HG03159 (cell line): ENCODE results near the gene JARID2.

Source experiments
- ATAC-seq: cut with Tn5 transposase; IDR thresholded peaks from one replicate; pipeline ENCODE4 v1.9.1; 2021; ENCODE audit warnings: mild to moderate bottlenecking, moderate library complexity; ENCODE audit not compliant: unreplicated experiment

Gene JARID2

DNA sequence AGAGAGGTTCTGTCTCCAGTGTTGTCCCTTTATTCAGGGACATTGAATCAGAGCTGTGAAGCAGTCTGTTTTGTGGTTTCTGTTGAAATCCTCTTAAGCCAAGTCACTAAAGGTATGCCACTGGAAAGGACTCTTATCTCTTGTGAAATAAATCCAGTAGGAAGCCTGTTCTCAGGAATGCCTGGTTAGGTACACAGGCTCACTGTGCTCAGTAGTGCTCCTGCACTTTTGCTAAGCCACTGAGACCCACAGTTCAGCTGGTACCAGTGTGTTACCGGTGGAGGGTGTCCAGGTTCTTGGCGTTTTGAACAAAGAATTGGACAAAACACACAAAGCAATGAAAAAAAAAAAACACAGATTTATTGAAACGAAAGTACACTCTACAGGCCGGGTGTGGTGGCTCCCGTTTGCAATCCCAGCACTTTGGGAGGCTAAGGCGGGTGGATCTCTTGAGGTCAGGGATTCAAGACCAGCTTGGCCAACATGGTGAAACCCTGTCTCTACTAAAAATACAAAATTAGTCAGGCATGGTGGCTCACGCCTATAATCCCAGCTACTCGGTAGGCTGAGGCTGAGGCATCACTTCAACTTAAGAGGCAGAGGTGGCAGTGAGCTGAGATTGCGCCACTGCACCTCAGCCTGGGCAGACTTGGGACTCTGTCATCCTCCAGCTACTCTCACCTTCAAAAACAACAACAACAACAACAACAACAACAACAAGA lies 186.1 kb downstream of the JARID2 start:
- no peak for ATAC-seq

DNA sequence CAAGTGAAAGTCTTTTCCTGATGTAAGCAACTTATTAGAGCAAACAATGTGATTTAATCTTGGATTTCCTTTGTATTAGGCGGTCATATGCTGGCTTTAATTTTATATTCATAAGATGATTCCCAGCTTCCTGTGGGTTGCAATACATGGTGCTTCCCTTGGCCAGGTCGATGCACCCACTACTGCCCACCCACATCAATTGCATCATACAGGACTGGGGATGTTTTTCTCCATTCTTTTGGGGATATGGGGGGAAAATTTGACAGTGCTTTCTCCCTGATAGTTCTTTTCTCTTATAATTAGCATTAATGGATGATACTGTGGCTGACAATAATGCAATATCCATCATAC lies 187.6 kb downstream of the JARID2 start:
- ATAC-seq: no peak

DNA sequence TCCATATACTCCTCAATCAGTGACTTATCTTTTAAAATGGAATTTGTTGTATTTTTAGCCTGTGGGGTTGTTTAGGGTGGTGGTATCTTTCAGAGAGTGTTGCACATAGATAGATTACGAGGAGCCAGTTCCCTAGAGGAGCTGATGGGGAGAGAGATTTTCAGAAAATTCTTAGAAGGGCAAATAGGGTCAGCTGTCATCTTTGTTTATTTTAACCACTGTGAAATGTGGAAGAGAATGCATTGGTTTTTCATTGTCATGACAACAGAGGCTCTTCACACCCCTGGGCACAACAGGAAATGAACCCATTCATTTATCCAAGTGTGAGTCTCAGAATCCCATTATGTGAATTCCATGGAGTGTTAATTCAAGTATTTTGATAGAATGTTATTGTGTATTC lies 188.4 kb downstream of the JARID2 start:
- ATAC-seq: no peak

GRCh38 chr6:15434823-15435380 lies 189.0 kb downstream of the JARID2 start:
- no peak for ATAC-seq

DNA sequence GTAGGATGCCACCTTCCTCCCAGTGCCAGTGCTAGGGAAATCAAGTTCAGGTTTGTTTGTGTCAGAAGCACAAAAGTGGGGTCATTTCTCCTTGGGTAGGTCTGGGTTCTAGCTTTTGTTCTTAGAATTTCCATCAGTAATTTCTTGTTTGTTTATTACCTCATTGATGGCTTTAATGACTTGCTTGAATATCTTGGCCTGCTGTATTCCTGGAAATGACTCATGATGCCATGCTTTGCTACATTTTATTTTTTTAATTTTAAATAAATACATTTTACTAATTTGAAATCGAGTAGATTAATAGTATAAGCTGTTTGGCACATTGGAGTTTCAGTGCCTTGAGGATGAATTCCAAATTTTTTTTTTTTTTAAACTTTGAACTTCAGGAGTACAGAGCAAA lies 189.6 kb downstream of the JARID2 start:
- no peak for ATAC-seq

- no peak for ATAC-seq
Observed at GRCh38 chr6:15436451-15436850, 190.6 kb downstream of the JARID2 start.

GRCh38 chr6:15437090-15437635 lies 191.3 kb downstream of the JARID2 start:
- no peak for ATAC-seq

DNA sequence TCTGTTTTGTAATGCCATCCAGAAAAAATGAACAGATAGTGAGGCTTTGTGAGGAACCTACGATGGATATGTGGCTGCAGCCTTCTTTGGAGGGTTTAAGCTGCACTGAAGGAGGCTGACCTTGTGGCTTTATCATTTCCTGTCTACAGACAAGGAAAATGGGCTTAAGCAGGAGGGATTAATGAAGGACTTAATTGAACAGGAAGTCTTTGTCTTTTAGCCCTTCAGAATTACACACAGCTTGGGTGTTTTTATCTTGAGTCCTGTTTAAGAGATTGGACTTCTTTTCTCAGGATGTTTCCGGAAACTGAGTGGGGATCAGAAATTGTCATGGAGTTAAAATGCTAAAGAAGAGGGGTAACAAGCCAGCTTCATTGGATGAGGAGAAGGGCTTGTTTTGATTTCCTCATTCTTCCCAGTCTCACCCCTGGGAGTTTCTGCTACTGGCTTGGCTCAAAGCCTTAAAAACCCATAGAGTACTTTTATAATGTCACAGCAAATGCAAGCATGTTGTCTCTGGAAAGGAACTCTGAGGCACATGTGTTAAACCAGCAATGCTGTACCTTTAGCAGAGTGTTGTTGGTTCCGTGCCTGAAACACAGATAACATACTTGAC lies 193.6 kb downstream of the JARID2 start:
- ATAC-seq: no peak

DNA sequence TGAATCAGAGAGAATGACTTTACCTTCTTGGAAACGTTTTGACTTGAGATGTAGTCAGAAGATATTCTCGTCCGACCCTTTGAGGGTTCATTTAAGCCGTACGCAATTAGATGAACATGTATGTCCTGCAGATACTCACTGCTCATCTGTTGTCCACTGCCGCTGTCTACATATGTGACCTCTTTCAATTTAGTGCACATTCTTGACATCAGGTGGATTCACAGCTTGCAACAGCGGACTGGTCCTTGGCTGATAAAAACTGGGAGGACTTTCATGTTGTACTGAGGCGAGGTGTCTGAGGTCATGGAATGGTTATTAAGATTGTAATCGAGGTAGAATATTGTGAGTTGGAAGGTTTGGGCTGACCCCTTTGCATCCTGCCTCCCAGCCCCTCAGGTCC lies 194.2 kb downstream of the JARID2 start:
- ATAC-seq: no peak

DNA sequence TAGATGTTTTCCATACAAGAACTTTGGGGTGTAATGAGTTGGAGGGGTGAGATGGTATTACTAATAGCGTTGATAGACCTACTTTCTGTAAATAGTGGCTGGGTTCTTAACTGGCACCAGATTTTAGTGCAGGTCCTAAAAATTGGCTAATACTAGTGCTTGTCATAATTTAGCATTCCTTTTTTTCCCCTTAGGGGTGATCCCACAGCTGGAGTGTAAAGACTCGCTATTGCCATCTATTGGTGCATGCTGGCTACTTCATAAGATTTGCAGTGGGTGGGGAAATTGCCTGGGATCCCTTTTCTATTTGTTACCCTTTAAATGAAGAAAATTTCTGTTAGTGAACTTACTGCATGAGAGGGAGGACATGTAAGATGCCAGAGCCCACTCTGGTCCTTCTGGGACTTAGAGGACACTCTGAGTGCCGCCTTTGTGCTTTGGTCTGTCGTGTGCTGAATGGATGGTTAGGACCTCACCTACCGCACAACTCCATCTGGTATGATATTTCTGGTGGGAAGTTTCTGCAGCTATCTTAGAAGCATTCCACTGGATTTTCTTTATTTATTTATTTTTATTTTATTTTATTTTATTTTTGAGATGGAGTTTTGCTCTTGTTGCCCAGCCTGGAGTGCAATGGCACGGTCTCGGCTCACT lies 195.5 kb downstream of the JARID2 start:
- ATAC-seq: no peak

DNA sequence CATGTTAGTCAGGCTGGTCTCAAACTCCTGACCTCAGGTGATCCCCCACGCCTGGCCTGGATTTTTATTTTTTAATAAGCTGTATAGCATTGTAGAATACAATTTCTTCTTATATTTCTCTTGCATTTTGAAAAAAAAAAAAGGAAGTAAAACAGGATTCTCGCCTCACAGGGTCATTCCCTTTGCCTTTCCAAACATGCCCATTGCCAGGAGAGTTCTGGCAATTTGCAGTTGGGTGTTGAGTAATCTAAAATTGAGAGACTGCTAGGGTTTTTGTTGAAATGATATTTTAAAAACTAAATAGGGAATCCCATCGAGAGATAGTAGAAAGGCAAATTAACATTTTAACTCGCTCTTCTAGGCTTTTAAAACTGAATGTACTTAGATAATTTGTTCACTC lies 196.1 kb downstream of the JARID2 start:
- no peak for ATAC-seq

DNA sequence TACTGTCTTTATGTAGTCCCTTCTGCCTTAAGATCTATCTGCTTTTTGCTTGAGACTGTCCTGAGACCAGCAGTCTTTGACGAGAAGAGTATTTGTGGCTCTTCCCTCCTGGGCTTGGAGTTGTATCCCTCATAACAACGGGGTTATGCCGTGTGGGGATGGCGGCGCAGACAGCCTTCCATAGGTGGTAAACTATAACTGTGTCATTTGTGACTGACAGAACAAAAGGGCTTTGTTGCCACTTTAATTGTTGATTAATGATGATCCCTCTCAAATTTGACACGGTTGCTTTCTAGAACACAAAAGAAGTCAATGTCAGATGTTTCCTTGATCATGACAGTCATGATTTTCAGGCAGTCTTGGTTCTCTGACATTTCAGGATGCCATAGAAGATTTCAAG lies 196.6 kb downstream of the JARID2 start:
- ATAC-seq: no peak

DNA sequence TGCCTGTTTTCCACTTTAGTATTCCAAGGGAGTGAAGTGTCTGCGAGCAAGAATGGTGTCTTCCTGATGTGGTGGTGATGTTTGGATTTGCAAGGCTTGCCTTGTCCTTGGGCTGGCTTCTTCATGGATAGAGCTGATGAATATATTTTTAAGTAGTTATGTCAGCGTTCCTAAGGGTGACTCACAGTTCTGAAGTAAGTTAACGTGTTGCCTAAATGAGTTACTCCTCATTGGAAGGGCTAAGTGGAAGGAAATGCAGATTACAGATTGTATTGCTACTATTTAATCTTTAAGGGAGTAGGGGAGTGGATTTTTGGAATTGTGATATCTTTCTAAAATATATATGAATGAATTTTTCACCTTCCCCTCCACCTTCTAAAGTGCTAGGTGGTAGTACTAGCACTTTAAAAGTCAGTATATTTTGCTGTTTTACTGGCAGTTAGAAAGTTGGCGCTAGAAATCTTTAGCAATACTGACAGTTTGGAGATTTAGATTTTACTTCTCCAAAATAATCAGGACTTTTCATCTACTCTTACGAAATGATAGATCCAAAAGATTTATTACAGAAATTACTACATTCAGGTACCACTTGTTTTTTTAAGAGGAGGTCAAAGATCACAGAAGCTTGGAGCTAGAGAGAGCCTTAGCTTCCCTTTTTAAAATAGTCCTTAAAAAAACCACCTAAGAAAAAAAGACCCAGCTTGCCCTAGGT lies 197.4 kb downstream of the JARID2 start:
- no peak for ATAC-seq

GRCh38 chr6:15444081-15444731 lies 198.3 kb downstream of the JARID2 start:
- ATAC-seq: no peak

- no peak for ATAC-seq
Observed at GRCh38 chr6:15444881-15445280, 199.0 kb downstream of the JARID2 start.

- no peak for ATAC-seq
Observed at GRCh38 chr6:15447546-15448267, 201.8 kb downstream of the JARID2 start.

DNA sequence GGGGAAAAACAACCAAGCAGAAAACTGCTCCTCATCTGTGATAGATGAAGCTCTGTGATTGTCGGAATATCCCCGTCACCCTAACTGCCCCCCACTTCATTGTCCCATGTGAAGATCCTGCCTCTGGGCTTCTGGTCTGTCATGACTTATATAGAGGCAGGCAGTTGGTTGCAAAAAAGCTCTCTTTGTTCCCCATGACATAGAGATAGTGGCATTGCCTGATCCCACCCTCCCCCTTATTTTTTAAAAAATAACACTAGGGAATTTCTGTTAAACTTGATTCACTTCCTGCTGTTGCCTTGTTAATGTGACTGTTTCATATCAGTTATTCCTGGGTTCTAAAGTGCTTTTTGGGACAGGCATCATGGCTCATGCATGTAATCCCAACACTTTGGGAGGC lies 203.1 kb downstream of the JARID2 start:
- no peak for ATAC-seq

DNA sequence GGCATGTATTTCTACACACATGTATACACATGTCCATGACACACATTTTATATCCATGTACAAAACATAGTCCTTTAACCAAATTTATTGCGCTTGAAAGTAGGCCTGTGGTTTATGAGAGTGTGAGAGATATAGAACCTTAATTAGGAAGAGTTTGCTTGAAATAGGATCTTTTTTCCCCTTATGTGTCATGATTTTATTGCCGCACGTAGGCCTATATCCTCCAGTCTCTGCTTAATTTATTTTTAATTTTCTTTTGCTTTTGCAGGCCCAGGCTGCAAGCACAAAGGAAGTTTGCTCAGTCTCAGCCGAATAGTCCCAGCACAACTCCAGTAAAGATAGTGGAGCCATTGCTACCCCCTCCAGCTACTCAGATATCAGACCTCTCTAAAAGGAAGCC lies 205.9 kb downstream of the JARID2 start:
- ATAC-seq: no peak

DNA sequence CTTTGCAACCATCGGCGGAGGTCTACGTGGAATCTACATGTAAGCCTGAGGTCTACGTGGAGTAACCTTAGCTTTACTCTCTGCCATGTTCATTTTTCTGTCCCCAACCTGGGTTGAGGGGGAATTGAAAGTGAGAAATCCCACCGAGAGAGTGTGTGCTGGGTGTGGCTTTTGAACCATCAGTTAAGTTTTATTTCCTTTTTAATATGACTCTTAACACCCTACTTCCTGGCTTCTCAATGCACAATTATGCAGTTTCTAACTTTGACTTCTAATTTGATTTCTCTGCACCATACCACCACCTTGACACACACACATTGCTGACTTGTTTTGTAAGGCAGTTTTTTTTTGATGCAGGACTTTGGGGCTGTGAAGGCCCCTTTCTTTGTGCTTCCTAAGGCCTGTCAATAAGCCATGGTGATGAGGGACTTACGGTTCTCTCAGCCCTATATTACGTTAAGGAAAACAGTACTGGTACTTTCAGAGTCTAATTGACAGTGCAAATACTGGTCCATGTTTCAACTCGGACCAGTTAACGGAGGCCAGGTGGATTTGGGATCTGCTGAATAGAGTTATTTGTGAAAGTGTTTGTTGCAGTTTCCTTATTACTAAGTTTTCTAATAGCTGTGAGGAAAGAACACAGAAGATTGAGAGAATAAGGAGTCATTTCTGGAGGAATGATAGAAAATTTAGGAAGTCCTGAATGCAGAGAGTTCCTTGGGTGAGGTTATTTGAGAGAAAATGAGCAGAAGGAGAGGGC lies 206.5 kb downstream of the JARID2 start:
- no peak for ATAC-seq
